Measurements from ENCODE around the gene NWD2.

- TF ChIP-seq CTCF (IDR thresholded peaks at IDR 0.05; ENCODE audit: insufficient read depth, low read length) = no peak
- no peak for TF ChIP-seq POLR2AphosphoS5 (IDR thresholded peaks at IDR 0.05; ENCODE audit: low read depth)
Observed at GRCh38 chr4:37381040-37381668, 136.6 kb downstream of the NWD2 start.
